Measurements from ENCODE around the gene ZDHHC14.
"Not testable (repeated sequence)": the region's sequence is repeated elsewhere in the genome, so short reads cannot be mapped to it uniquely, and the experiment has no call there.

ZDHHC14 gene

GRCh38 chr6:157684620-157685299 is 303.8 kb downstream of the ZDHHC14 start:
- TF ChIP-seq CTCF (IDR thresholded peaks at IDR 0.05; ENCODE audit: low read depth, low read length, missing control alignments) = no peak
- no peak for DNase-seq (ENCODE audit: extremely low read depth, low read depth)
- no peak overlapping the region for H3K4me3 ChIP-seq (replicated peaks; ENCODE audit: low read depth, low read length)

DNA sequence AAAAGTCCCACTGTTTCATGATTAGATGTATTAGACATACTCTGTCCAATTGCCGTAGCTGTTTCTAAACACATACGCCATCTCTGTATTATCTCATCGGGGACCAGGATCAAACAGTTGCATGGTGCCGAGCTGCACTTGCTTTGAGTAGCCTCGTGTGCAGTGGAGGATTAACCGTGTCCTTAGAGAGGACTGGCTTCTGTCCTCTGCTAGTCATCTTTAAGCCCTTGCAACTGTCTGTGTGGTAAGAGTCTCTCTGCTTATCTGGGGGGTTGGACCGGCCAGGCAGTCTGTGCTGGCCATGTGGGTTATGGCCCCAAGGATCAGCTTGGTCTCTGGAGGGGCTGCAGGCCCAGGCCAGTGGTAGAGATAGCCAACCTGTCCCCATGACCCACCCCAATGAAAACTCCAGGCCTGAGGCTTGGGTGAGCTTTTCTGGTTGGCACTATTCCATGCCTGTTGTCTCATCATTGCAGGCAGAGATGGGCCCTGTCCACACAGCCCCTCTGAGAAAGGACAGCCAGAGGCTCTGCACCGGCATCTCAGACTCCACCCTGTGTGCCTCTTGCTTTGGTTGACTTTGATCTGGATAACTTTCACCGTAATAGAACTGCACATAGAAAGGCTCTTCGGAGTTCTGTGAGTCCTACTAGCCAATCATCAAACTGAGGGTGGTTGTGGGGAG is 304.7 kb downstream of the ZDHHC14 start:
- H3K4me3 ChIP-seq (replicated peaks; ENCODE audit: low read depth, low read length) = no peak overlapping the region
- TF ChIP-seq CTCF (IDR thresholded peaks at IDR 0.05; ENCODE audit: low read depth, low read length, missing control alignments) = no peak

DNA sequence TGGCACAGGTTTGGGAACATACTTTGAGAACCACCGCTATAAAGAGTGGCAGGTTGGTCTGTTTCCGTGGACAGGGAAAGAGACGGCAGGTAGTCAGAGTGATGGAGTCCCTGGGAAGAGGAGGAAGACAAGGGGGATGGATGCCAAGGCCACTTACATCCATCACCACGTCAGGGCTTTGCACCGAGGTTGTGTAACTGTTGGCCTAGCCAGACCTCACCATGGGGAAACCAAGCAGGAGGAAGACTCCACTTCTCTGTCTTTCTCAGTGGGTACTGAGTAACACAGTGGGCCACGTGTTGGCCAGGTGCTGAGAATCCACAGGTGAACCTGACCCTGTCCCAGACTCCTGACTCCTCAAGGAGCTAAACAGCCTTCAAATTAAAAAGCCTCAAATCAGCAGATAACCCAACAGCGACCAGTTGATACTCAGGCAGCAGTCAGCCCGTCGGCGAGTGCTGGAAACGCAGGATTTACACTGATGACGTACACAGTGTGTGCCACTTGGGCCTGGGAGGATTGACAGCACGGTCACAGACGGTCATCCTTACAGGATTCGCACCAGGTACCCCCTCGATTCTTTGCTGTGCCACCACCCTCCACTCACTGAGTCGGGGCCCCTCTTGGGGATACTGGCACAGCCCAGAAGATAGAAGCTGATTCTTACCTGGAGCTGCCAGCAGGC is 307.4 kb downstream of the ZDHHC14 start:
- no peak for TF ChIP-seq CTCF (IDR thresholded peaks at IDR 0.05; ENCODE audit: low read depth, low read length, missing control alignments)
- H3K4me3 ChIP-seq (replicated peaks; ENCODE audit: low read depth, low read length) = no peak overlapping the region
- DNase-seq (ENCODE audit: extremely low read depth, low read depth) = no peak

More for the DNA sequence above, 304.7 kb downstream of the ZDHHC14 start:
- no peak for DNase-seq (ENCODE audit: extremely low read depth, low read depth)

GRCh38 chr6:157688960-157689599 is 308.1 kb downstream of the ZDHHC14 start:
- TF ChIP-seq CTCF (IDR thresholded peaks at IDR 0.05; ENCODE audit: low read depth, low read length, missing control alignments) = no peak
- no peak overlapping the region for H3K4me3 ChIP-seq (replicated peaks; ENCODE audit: low read depth, low read length)
- no peak for DNase-seq (ENCODE audit: extremely low read depth, low read depth)

GRCh38 chr6:157689875-157690274 is 308.9 kb downstream of the ZDHHC14 start:
- no peak for TF ChIP-seq CTCF (IDR thresholded peaks at IDR 0.05; ENCODE audit: low read depth, low read length, missing control alignments)

GRCh38 chr6:157690441-157691210 is 309.6 kb downstream of the ZDHHC14 start:
- TF ChIP-seq CTCF (IDR thresholded peaks at IDR 0.05; ENCODE audit: low read depth, low read length, missing control alignments) = no peak
- DNase-seq (ENCODE audit: extremely low read depth, low read depth) = no peak

More at GRCh38 chr6:157689875-157690274, 308.9 kb downstream of the ZDHHC14 start:
- DNase-seq (ENCODE audit: extremely low read depth, low read depth) = no peak
- H3K4me3 ChIP-seq (replicated peaks; ENCODE audit: low read depth, low read length) = no peak overlapping the region

GRCh38 chr6:157691621-157692020 is 310.6 kb downstream of the ZDHHC14 start:
- DNase-seq (ENCODE audit: extremely low read depth, low read depth); H3K4me3 ChIP-seq (replicated peaks; ENCODE audit: low read depth, low read length): not testable (repeated sequence)

More at GRCh38 chr6:157690441-157691210, 309.6 kb downstream of the ZDHHC14 start:
- no peak overlapping the region for H3K4me3 ChIP-seq (replicated peaks; ENCODE audit: low read depth, low read length)

All from HFF-Myc (cell line).